Measurements from ENCODE around the gene USP3.

DNA sequence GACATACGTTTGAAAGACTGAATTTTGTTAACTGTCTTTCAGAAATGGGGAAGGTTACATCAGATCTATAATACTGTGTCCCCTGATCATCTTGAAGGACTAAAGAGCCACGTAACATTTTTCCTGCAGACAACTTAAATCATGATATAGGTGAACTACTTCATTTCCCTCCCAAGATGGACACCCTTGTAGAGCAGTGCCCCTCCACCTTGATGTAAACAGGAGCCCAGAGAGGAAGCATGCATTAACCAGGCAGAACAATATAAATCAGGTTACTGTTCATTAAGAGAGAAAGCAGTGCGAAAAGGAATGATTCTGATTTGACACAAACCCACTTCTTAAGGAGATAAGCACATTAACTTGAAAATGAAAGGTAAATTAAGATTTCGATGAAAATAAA is 36.1 kb downstream of the USP3 start:
- TF ChIP-seq TCF4 (CRISPR knock-in tag; IDR thresholded peaks at IDR 0.05; ENCODE audit: borderline replicate concordance) (no peak), OSR1 (CRISPR knock-in tag; IDR thresholded peaks at IDR 0.05) (no peak), ZNF8 (CRISPR knock-in tag; IDR thresholded peaks at IDR 0.05) (no peak), ARNTL (CRISPR knock-in tag; IDR thresholded peaks at IDR 0.05; ENCODE audit: borderline replicate concordance, low read depth) (no peak), ZFP3 (CRISPR knock-in tag; IDR thresholded peaks at IDR 0.05) (no peak), RARB (CRISPR knock-in tag; IDR thresholded peaks at IDR 0.05) (no peak), ESRRG (CRISPR knock-in tag; IDR thresholded peaks at IDR 0.05) (no peak), TOX (CRISPR knock-in tag; IDR thresholded peaks at IDR 0.05; ENCODE audit: borderline replicate concordance) (no peak), SNAI2 (CRISPR knock-in tag; IDR thresholded peaks at IDR 0.05) (no peak)
- TF ChIP-seq, protein P1, sequence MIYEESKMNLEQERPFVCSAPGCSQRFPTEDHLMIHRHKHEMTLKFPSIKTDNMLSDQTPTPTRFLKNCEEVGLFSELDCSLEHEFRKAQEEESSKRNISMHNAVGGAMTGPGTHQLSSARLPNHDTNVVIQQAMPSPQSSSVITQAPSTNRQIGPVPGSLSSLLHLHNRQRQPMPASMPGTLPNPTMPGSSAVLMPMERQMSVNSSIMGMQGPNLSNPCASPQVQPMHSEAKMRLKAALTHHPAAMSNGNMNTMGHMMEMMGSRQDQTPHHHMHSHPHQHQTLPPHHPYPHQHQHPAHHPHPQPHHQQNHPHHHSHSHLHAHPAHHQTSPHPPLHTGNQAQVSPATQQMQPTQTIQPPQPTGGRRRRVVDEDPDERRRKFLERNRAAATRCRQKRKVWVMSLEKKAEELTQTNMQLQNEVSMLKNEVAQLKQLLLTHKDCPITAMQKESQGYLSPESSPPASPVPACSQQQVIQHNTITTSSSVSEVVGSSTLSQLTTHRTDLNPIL (CRISPR knock-in tag; IDR thresholded peaks at IDR 0.05; ENCODE audit: low read depth), result no peak
- TF ChIP-seq, protein P2, sequence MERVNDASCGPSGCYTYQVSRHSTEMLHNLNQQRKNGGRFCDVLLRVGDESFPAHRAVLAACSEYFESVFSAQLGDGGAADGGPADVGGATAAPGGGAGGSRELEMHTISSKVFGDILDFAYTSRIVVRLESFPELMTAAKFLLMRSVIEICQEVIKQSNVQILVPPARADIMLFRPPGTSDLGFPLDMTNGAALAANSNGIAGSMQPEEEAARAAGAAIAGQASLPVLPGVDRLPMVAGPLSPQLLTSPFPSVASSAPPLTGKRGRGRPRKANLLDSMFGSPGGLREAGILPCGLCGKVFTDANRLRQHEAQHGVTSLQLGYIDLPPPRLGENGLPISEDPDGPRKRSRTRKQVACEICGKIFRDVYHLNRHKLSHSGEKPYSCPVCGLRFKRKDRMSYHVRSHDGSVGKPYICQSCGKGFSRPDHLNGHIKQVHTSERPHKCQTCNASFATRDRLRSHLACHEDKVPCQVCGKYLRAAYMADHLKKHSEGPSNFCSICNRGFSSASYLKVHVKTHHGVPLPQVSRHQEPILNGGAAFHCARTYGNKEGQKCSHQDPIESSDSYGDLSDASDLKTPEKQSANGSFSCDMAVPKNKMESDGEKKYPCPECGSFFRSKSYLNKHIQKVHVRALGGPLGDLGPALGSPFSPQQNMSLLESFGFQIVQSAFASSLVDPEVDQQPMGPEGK (CRISPR knock-in tag; IDR thresholded peaks at IDR 0.05; ENCODE audit: borderline replicate concordance), result no peak

Measured in SK-N-SH treated with all-trans-retinoic acid at 6 μM for 48 hours (cell line).